Breast epithelium (tissue), 4 donors: Measurements from ENCODE around the gene PRPH. TPM values are rescaled to one million over a fixed set of nuclear protein-coding genes. Genes with fewer than 3 reads are reported as not detected.
A peak's percentile ranks its signal among the peaks of the same experiment; 100 is the strongest.

Experiments
- DNase-seq, 2 donors: peaks; one replicate each; pipeline ENCODE4 v3.0.0-alpha.2; 2019; ENCODE audit warnings: low spot score in 2 of 2
- H3K27ac ChIP-seq, 2 donors: fragments of 200-600 bp; sonication (generic) in 1 of 2; one replicate each; pipeline ENCODE4 v1.5.1; 2016 to 2019; ENCODE audit warnings: mild to moderate bottlenecking in 1 of 2
- H3K27me3 ChIP-seq, 2 donors: fragments of 200-600 bp; sonication (generic) in 1 of 2; one replicate each; pipeline versions ENCODE4 v1.5.1 to v1.6.0; 2017 to 2019; ENCODE audit warnings: control low read depth in 1 of 2, mild to moderate bottlenecking in 1 of 2
- H3K36me3 ChIP-seq: fragments of 200-600 bp; one replicate; pipeline ENCODE4 v1.5.1; 2019
- H3K4me1 ChIP-seq, 2 donors: fragments of 200-600 bp; sonication (generic); one replicate each; pipeline ENCODE4 v1.5.1; 2016 to 2019; ENCODE audit warnings: control low read depth in 1 of 2
- H3K4me3 ChIP-seq, 3 donors: fragments of 200-600 bp; sonication (generic); 1 replicate in 2 of 3; 2 replicates in 1 of 3; pipeline ENCODE4 v1.5.1; 2016 to 2019; ENCODE audit warnings: mild to moderate bottlenecking in 3 of 3, moderate library complexity in 2 of 3
- H3K9me3 ChIP-seq, 2 donors: fragments of 200-600 bp; sonication (generic) in 1 of 2; one replicate each; pipeline ENCODE4 v1.5.1; 2016 to 2019; ENCODE audit warnings: control low read depth in 1 of 2
- CTCF ChIP-seq, 3 donors: fragments of 450-650 bp; IDR thresholded peaks; one replicate each; pipeline ENCODE4 v1.5.1; 2016 to 2017; ENCODE audit warnings: antibody characterized with exemption in 3 of 3, mild to moderate bottlenecking in 3 of 3, moderate library complexity in 3 of 3
- POLR2A ChIP-seq: fragments of 450-650 bp; IDR thresholded peaks from one replicate; pipeline ENCODE4 v1.6.1; 2016; ENCODE audit warnings: antibody characterized with exemption, mild to moderate bottlenecking, moderate library complexity
- POLR2AphosphoS5 ChIP-seq, 3 donors: sonication (generic); formaldehyde crosslinking; IDR thresholded peaks; one replicate each; pipeline ENCODE4 v1.6.1; 2017; ENCODE audit warnings: antibody characterized with exemption in 3 of 3
- intact Hi-C: fragments of 100-400 bp; cut with DNase I; formaldehyde crosslinking; loops from one replicate; pipeline ENCODE4 v1.15.1; 2023; ENCODE audit warnings: low total_unique reads
- total RNA-seq, 3 donors: library from RNA; depleted of rRNA; stranded (reverse); fragments of >200 nt; gene quantifications; one replicate each; pipeline ENCODE4 v1.1.0, GENCODE V29; 2016

The PRPH gene
- total RNA-seq, 3 donors from 2014 or later = 0.96 to 2.0 TPM; not detected in 1

- Histone ChIP-seq H3K9me3 (no peaks in the 10 kb centered on the region), H3K27me3 (peaks cover 11 to 44% of the 10 kb centered on the region in 2 donors), H3K36me3 (no peaks in the 10 kb centered on the region), H3K4me3 (no peak overlapping the region), H3K27ac (no peak overlapping the region), H3K4me1 (peaks cover 0 to 7% of the 10 kb centered on the region in 2 donors)
- TF ChIP-seq CTCF (IDR thresholded peaks at IDR 0.05) (no peak), POLR2A (no peak), POLR2AphosphoS5 (IDR thresholded peaks at IDR 0.05) (no peak)
- no peak for DNase-seq
- intact Hi-C loops = no loop called here
Measured at GRCh38 chr12:49294086-49294803, 702 bp upstream of the PRPH start.

DNA sequence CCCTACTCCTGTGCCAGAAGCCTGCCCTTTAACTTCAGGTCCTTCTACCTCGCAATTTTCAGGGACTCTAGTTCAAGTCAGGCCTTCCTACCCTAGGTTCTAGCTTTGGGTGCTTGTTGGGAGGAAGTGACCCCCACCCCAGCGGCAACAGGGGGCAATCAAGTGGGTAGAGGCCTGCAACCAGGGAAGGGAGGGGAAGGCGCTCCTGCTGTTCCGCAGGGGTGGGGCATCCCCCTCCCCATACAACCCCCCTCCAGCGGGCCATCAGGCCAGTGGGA is 204 bp upstream of the PRPH start:
- H3K9me3 ChIP-seq = no peaks in the 10 kb centered on the region
- H3K4me1 ChIP-seq = peaks cover 0 to 7% of the 10 kb centered on the region in 2 donors
- no peaks in the 10 kb centered on the region for H3K36me3 ChIP-seq
- TF ChIP-seq POLR2AphosphoS5 (IDR thresholded peaks at IDR 0.05) = no peak
- TF ChIP-seq CTCF (IDR thresholded peaks at IDR 0.05) = no peak
- no peak for TF ChIP-seq POLR2A
- DNase-seq = no peak
- peaks cover 11 to 44% of the 10 kb centered on the region in 2 donors for H3K27me3 ChIP-seq
- H3K4me3 ChIP-seq = no peak overlapping the region
- H3K27ac ChIP-seq = no peak overlapping the region
- intact Hi-C loops = loop anchor here (5.0 kb wide), 1 partner anchor 403 kb away; no protein-coding TSS in a partner anchor

- Histone ChIP-seq H3K27me3 (peaks cover 11 to 50% of the 10 kb centered on the region in 2 donors), H3K4me1 (peaks cover 0 to 7% of the 10 kb centered on the region in 2 donors), H3K9me3 (no peaks in the 10 kb centered on the region), H3K27ac (no peak overlapping the region), H3K4me3 (peak overlapping the region in 2 of 3 donors; percentile 46 to 62), H3K36me3 (no peaks in the 10 kb centered on the region)
- TF ChIP-seq POLR2AphosphoS5 (IDR thresholded peaks at IDR 0.05) = no peak
- TF ChIP-seq POLR2A = no peak
- TF ChIP-seq CTCF (IDR thresholded peaks at IDR 0.05) = peak; percentile 40 to 55 (median 54)
- intact Hi-C loops = loop anchor here (5.0 kb wide), 1 partner anchor 401 kb away; no protein-coding TSS in a partner anchor
- DNase-seq = no peak
Measured at GRCh38 chr12:49296034-49296835, 1.3 kb downstream of the PRPH start.

DNA sequence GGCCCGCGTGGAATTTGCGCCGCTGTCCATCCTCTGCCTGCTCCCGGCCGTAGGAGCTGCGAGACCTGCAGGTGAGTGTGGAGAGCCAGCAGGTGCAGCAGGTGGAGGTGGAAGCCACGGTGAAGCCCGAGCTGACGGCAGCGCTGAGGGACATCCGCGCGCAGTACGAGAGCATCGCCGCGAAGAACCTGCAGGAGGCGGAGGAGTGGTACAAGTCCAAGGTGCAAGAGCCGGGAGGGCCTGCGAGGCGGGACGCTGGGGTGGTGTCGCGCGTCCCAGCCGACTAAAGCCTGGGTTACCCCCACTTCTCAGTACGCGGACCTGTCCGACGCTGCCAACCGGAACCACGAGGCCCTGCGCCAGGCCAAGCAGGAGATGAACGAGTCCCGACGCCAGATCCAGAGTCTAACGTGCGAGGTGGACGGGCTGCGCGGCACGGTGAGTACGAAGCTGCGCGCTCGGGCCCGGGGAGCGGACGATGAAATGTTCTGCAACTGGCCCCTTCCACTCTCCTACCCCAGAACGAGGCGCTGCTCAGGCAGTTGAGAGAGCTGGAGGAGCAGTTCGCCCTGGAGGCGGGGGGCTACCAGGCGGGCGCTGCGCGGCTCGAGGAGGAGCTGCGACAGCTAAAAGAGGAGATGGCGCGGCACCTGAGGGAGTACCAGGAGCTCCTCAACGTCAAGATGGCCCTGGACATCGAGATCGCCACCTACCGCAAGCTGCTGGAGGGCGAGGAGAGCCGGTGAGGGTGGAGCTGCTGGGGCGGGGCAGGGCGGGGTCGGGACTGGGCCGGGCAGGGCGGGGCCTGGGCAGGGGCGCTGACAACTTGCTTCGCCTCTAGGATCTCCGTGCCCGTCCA is 2.1 kb downstream of the PRPH start:
- no peaks in the 10 kb centered on the region for H3K9me3 ChIP-seq
- no peak overlapping the region for H3K27ac ChIP-seq
- intact Hi-C loops = loop anchor here (5.0 kb wide), 1 partner anchor 400 kb away; no protein-coding TSS in a partner anchor
- peaks cover 11 to 51% of the 10 kb centered on the region in 2 donors for H3K27me3 ChIP-seq
- no peak for TF ChIP-seq POLR2AphosphoS5 (IDR thresholded peaks at IDR 0.05)
- TF ChIP-seq CTCF (IDR thresholded peaks at IDR 0.05) = peak in 2 of 3 donors; percentile 5 to 7
- H3K36me3 ChIP-seq = no peaks in the 10 kb centered on the region
- H3K4me3 ChIP-seq = peak overlapping the region in 2 of 3 donors; percentile 46 to 62
- DNase-seq = no peak
- H3K4me1 ChIP-seq = peaks cover 0 to 7% of the 10 kb centered on the region in 2 donors
